ENCODE measurements around the gene COLGALT1. TPM values are rescaled to one million over a fixed set of nuclear protein-coding genes. Genes with fewer than 3 reads are reported as not detected.

The COLGALT1 gene
- total RNA-seq, 1 experiment from 2014 or later, result 103 TPM

DNA sequence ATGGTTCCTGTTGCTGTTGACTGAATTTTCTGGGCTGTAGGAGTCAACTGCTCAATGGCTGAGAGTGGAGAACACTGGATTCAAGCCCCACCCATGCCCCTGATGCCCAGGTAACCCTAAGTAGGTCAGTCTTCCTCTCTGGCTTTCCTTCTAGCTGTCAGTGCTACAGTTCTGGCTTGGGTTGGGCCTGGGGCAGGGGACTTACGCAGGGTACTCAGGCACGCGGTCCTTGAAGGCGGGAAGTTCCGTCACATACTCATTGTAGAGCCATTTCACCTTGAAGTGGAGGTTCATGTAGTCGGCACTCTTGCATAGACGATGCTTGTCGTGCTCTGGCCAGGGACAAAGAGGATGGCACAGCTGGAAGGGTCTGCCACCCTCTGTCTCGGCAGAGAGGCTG lies 77.1 kb downstream of the COLGALT1 start:
- CTCF ChIA-PET, result no interaction called here
- POLR2A ChIA-PET, result no interaction called here
- H3K4me1 Mint-ChIP-seq (ENCODE audit: insufficient read depth, unreplicated experiment), result no peaks in the 10 kb centered on the region
- no peaks in the 10 kb centered on the region for H3K9me3 Mint-ChIP-seq (ENCODE audit: unreplicated experiment)
- no peak overlapping the region for H3K27ac Mint-ChIP-seq (ENCODE audit: low read depth, unreplicated experiment)
- DNase-seq (ENCODE audit: unreplicated experiment), result no peak
- no peak overlapping the region for H3K4me3 Mint-ChIP-seq (ENCODE audit: unreplicated experiment)
- H3K36me3 Mint-ChIP-seq (ENCODE audit: insufficient read depth, unreplicated experiment), result no peaks in the 10 kb centered on the region
- TF ChIP-seq, protein P1, sequence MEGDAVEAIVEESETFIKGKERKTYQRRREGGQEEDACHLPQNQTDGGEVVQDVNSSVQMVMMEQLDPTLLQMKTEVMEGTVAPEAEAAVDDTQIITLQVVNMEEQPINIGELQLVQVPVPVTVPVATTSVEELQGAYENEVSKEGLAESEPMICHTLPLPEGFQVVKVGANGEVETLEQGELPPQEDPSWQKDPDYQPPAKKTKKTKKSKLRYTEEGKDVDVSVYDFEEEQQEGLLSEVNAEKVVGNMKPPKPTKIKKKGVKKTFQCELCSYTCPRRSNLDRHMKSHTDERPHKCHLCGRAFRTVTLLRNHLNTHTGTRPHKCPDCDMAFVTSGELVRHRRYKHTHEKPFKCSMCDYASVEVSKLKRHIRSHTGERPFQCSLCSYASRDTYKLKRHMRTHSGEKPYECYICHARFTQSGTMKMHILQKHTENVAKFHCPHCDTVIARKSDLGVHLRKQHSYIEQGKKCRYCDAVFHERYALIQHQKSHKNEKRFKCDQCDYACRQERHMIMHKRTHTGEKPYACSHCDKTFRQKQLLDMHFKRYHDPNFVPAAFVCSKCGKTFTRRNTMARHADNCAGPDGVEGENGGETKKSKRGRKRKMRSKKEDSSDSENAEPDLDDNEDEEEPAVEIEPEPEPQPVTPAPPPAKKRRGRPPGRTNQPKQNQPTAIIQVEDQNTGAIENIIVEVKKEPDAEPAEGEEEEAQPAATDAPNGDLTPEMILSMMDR (IDR thresholded peaks at IDR 0.05; ENCODE audit: unreplicated experiment), result no peak
- intact Hi-C loops (cut with micrococcal nuclease), result no loop called here
- no TSS peak for BruUV-seq (replicated peaks)
- H3K27me3 Mint-ChIP-seq (ENCODE audit: insufficient read depth, unreplicated experiment), result peaks cover 10% of the 10 kb centered on the region

Other genes starting within 250 kb of the COLGALT1 start
- gene MRPL34, start 249.8 kb upstream of the COLGALT1 start, total RNA-seq (2022), result 58.8 and 65.8 TPM in 2 replicates
- 57.4 and 60.4 TPM in 2 replicates for gene DDA1, start 246.1 kb upstream of the COLGALT1 start, total RNA-seq (2022)
- 13.0 and 14.5 TPM in 2 replicates for gene ANO8, start 220.8 kb upstream of the COLGALT1 start, total RNA-seq (2022)
- 24.8 and 27.9 TPM in 2 replicates for gene GTPBP3, start 218.1 kb upstream of the COLGALT1 start, total RNA-seq (2022)
- not detected in 2 replicates for gene PLVAP, start 178.3 kb upstream of the COLGALT1 start, total RNA-seq (2022)
- gene CCDC194, start 161.5 kb upstream of the COLGALT1 start, total RNA-seq (2022), result 0.37 TPM in 1 of 2 replicates, not detected in the other
- 19.6 and 24.8 TPM in 2 replicates for gene BST2, start 150.0 kb upstream of the COLGALT1 start, total RNA-seq (2022)
- gene MVB12A, start 135.6 kb upstream of the COLGALT1 start, total RNA-seq (2022), result 47.7 and 51.1 TPM in 2 replicates
- gene TMEM221, start 107.0 kb upstream of the COLGALT1 start, total RNA-seq (2022), result not detected in 2 replicates
- gene NXNL1, start 94.7 kb upstream of the COLGALT1 start, total RNA-seq (2022), result not detected in 2 replicates
- gene SLC27A1, start 85.1 kb upstream of the COLGALT1 start, total RNA-seq (2022), result 3.4 and 5.0 TPM in 2 replicates
- 115 and 143 TPM in 2 replicates for gene PGLS, start 44.0 kb upstream of the COLGALT1 start, total RNA-seq (2022)
- gene UNC13A, start 132.7 kb downstream of the COLGALT1 start, total RNA-seq (2022), result 0.15 and 0.21 TPM in 2 replicates
- 47.1 and 58.3 TPM in 2 replicates for gene MAP1S, start 163.8 kb downstream of the COLGALT1 start, total RNA-seq (2022)
- 0.10 and 0.23 TPM in 2 replicates for gene FCHO1, start 195.8 kb downstream of the COLGALT1 start, total RNA-seq (2022)
- gene B3GNT3, start 239.5 kb downstream of the COLGALT1 start, total RNA-seq (2022), result 0.40 and 0.49 TPM in 2 replicates

All from MCF 10A (cell line).